Peyer's patch (tissue), 4 donors: ENCODE results near the gene ST8SIA1. TPM values are rescaled to one million over a fixed set of nuclear protein-coding genes. Genes with fewer than 3 reads are reported as not detected.

Experiments used
- DNase-seq, 3 donors: peaks; one replicate each; pipeline ENCODE4 v3.0.0-alpha.2; 2017 to 2019
- H3K27ac ChIP-seq, 4 donors: fragments of 200-600 bp; sonication (generic); one replicate each; pipeline ENCODE4 v1.5.1; 2016 to 2019
- H3K27me3 ChIP-seq, 2 donors: fragments of 200-600 bp; sonication (generic); one replicate each; pipeline ENCODE4 v1.5.1; 2019
- H3K36me3 ChIP-seq, 3 donors: fragments of 200-600 bp; sonication (generic); one replicate each; pipeline ENCODE4 v1.5.1; 2016 to 2019
- H3K4me1 ChIP-seq, 4 donors: fragments of 200-600 bp; sonication (generic); one replicate each; pipeline ENCODE4 v1.5.1; 2016 to 2019
- H3K4me3 ChIP-seq, 4 donors: fragments of 200-600 bp; sonication (generic); 1 replicate in 3 of 4; 2 replicates in 1 of 4; pipeline ENCODE4 v1.5.1; 2016 to 2019; ENCODE audit warnings: mild to moderate bottlenecking in 1 of 4
- H3K9me3 ChIP-seq, 4 donors: fragments of 200-600 bp; sonication (generic); one replicate each; pipeline ENCODE4 v1.5.1; 2016 to 2019; ENCODE audit warnings: mild to moderate bottlenecking in 1 of 4
- POLR2A ChIP-seq, 2 donors: fragments of 450-650 bp; IDR thresholded peaks; one replicate each; pipeline ENCODE4 v1.5.1; 2017; ENCODE audit warnings: antibody characterized with exemption in 2 of 2, mild to moderate bottlenecking in 2 of 2, moderate library complexity in 2 of 2
- total RNA-seq, 4 donors: library from RNA; depleted of rRNA; stranded (reverse); fragments of >200 nt; gene quantifications; one replicate each; pipeline ENCODE4 v1.1.0, GENCODE V29; 2016
- TF ChIP-seq, protein P1 (sequence below), 6 experiments: fragments of 450-650 bp in 4 of 6; fragments of 200-600 bp in 2 of 6; sonication (generic) in 1 of 6; IDR thresholded peaks; one replicate each; pipeline ENCODE4 v1.5.1; 2017 to 2019; ENCODE audit warnings: antibody characterized with exemption in 6 of 6, mild to moderate bottlenecking in 3 of 6, moderate library complexity in 1 of 6

Gene ST8SIA1
- total RNA-seq, 4 donors from 2014 or later, result 1.2 to 11.6 (median 1.9) TPM

DNA sequence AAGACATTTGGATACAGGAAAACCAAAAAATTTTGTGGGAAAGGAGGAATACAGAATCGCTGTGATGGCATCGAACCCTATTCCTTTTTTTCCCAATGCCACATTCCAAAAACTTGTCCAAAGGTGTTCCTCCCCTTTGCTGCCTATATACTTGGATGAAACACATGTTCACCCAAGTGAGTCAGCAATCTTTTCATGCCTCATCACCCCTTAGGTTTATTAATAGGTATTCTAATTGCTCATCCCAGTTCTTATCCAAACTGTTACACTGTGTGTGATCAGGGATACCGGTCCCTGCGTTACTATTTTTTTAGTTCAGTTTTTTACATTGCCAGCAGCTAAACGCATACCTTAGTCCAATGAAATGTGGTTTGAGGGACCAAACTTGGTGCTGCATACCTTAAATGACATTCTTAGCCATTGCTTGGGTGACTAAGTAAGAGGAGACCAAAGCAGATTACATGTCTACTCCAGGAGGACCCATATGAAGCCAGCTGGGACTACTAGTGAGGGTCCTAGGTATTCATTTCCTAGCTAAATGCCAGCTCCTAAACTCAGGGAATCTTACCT, 20.6 kb upstream of the ST8SIA1 start:
- no peak overlapping the region for H3K27ac ChIP-seq
- no peaks in the 10 kb centered on the region for H3K4me1 ChIP-seq
- H3K9me3 ChIP-seq, result no peaks in the 10 kb centered on the region
- H3K27me3 ChIP-seq, result no peaks in the 10 kb centered on the region
- H3K4me3 ChIP-seq, result no peak overlapping the region
- DNase-seq, result no peak
- no peaks in the 10 kb centered on the region for H3K36me3 ChIP-seq
- TF ChIP-seq, protein P1, sequence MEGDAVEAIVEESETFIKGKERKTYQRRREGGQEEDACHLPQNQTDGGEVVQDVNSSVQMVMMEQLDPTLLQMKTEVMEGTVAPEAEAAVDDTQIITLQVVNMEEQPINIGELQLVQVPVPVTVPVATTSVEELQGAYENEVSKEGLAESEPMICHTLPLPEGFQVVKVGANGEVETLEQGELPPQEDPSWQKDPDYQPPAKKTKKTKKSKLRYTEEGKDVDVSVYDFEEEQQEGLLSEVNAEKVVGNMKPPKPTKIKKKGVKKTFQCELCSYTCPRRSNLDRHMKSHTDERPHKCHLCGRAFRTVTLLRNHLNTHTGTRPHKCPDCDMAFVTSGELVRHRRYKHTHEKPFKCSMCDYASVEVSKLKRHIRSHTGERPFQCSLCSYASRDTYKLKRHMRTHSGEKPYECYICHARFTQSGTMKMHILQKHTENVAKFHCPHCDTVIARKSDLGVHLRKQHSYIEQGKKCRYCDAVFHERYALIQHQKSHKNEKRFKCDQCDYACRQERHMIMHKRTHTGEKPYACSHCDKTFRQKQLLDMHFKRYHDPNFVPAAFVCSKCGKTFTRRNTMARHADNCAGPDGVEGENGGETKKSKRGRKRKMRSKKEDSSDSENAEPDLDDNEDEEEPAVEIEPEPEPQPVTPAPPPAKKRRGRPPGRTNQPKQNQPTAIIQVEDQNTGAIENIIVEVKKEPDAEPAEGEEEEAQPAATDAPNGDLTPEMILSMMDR (IDR thresholded peaks at IDR 0.05), result no peak
- TF ChIP-seq POLR2A (IDR thresholded peaks at IDR 0.05), result no peak

DNA sequence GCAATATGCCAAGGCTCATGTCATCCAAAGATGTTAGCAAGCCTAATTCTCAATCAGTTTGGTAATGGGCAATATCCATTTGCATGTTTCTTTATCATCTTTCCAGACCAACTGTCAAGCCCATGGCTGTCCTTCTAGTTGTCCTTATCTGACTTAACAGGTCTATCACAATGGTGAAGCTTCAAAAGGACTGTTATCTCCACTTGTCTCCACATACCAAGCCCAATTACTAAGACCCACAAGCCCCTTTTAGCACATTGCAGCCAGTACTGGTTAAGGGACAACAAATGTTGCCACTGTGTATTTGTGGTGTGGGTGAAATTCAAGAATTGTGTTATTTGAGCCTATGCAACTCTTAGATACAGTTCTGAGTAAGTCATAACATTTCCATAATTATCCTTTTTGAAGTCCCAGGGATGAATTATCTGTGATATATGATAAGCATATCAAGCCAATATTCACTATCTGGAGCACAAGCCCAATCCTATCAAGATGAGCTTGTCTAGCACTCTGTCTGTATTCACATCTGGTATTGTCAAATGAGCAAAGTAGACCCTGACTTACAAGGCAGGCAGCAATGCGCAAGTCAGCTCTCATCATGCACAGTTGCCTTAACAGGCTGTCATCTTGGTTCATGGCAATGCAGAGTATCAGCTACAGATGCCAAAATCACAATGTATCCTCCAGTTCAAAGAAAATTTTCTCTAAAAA, 19.3 kb upstream of the ST8SIA1 start:
- H3K4me3 ChIP-seq, result no peak overlapping the region
- no peaks in the 10 kb centered on the region for H3K27me3 ChIP-seq
- H3K9me3 ChIP-seq, result no peaks in the 10 kb centered on the region
- no peak for DNase-seq
- TF ChIP-seq, protein P1 (IDR thresholded peaks at IDR 0.05), result no peak
- no peak for TF ChIP-seq POLR2A (IDR thresholded peaks at IDR 0.05)
- H3K27ac ChIP-seq, result no peak overlapping the region
- H3K4me1 ChIP-seq, result no peaks in the 10 kb centered on the region
- H3K36me3 ChIP-seq, result no peaks in the 10 kb centered on the region

DNA sequence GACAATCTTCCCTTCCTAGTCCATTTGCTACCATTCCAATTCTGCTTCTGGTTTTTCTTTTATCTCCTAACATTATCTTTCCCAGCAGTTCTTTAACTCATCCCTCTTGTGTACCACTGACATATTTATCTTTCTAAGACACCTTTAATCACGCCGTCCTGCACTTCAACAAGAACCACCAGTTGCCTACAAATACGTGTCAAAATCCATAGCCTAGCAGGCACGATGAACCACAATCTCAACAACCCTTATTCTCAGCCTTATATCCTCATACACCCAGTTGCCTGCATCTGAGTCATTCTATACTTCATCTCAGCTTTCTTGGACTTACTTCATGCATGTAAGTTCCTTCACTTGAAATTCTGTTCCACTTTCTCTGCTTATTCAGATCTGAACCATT, 16.4 kb upstream of the ST8SIA1 start:
- no peak for DNase-seq
- Histone ChIP-seq H3K27ac (no peak overlapping the region), H3K9me3 (no peaks in the 10 kb centered on the region), H3K4me1 (no peaks in the 10 kb centered on the region), H3K27me3 (no peaks in the 10 kb centered on the region), H3K36me3 (no peaks in the 10 kb centered on the region), H3K4me3 (no peak overlapping the region)
- TF ChIP-seq POLR2A (IDR thresholded peaks at IDR 0.05), result no peak
- TF ChIP-seq, protein P1 (IDR thresholded peaks at IDR 0.05), result no peak

DNA sequence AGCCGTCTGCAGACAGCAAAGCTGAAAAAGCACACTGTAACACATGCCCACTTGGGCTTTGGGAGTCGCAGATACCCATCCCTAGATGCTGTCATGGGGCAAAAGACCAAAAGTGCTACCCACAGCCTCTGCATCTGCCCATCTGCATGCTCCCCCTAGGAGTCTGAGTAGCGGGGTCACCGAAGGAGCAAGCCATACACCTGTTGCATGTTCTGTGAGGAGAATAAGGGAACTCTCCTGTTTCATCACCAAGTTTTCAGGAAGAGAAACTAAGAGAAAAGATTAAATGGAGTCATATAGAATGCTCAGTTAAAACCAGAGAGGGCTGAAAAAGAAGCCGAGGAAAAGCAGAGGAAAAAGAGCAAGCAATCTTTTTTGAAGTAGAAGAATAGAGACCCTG, 13.7 kb upstream of the ST8SIA1 start:
- TF ChIP-seq POLR2A (IDR thresholded peaks at IDR 0.05), result no peak
- TF ChIP-seq, protein P1 (IDR thresholded peaks at IDR 0.05), result no peak
- Histone ChIP-seq H3K27ac (no peak overlapping the region), H3K36me3 (no peaks in the 10 kb centered on the region), H3K9me3 (no peaks in the 10 kb centered on the region), H3K4me3 (no peak overlapping the region), H3K27me3 (no peaks in the 10 kb centered on the region), H3K4me1 (no peaks in the 10 kb centered on the region)
- no peak for DNase-seq

DNA sequence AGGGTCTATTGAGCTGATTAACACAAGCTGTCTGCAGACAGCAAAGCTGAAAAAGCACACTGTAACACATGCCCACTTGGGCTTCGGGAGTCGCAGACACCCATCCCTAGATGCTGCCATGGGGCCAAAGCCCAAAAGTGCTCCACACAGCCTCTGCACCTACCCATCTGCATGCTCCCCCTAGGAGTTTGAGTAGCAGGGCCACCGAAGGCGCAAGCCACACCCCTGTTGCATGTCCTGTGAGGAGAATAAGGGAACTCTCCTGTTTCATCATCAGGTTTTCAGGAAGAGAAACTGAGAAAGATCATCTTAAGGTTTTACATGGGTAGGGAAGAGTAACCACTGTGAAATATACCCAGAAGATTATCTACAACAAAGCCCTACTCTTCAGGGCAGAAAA, 5.6 kb upstream of the ST8SIA1 start:
- H3K4me3 ChIP-seq, result no peak overlapping the region

More for the DNA sequence above, 5.6 kb upstream of the ST8SIA1 start:
- no peak for TF ChIP-seq POLR2A (IDR thresholded peaks at IDR 0.05)
- TF ChIP-seq, protein P1 (IDR thresholded peaks at IDR 0.05), result no peak
- H3K36me3 ChIP-seq, result no peaks in the 10 kb centered on the region
- H3K27ac ChIP-seq, result no peak overlapping the region
- H3K27me3 ChIP-seq, result no peaks in the 10 kb centered on the region
- no peak for DNase-seq
- H3K4me1 ChIP-seq, result peaks cover 0 to 4% (median 0%) of the 10 kb centered on the region in 4 donors
- no peaks in the 10 kb centered on the region for H3K9me3 ChIP-seq
